GM19043 (cell line): ENCODE data around the gene GRM1.

Experiments used
- ATAC-seq: cut with Tn5 transposase; IDR thresholded peaks from one replicate; pipeline ENCODE4 v1.9.1; 2021; ENCODE audit warnings: low read depth; ENCODE audit not compliant: unreplicated experiment

GRM1 gene

GRCh38 chr6:146434732-146435390 is 406.0 kb downstream of the GRM1 start:
- no peak for ATAC-seq

DNA sequence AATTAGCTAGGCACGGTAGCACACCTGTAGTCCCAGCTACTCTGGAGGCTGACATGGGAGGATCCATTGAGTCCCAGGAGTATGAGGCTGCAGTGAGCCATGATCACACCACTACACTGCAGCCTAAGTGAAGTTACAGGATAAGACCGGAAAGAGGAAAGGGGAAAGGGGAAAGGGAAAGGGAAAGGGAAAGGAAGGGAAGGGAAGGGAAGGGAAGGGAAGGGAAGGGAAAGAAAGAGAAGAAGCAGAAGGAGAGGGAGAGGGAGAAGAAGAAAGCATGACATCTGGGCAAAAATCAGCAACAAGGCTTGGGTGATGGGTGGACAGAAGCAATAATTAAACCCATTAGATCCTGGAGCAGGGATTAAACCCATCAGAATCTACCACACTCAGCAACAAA is 413.0 kb downstream of the GRM1 start:
- no peak for ATAC-seq

DNA sequence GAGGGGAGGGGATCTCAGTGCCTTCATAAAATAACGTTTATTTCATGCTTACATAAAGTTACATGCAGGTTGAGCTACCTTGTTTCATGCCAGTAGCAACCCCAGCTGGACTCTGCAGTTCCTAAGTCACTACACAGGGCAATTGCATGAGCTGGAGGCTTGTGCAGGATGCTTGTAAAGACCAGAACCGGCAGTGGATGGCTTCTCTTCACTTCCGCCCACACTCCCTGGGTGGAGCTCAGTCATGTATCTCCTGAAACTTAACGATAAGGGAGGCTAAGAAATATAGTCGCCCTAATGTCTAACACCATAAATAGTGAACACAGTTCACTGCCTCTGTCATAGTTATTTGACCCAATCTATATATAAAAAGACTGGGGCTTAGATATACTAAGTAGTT is 415.3 kb downstream of the GRM1 start:
- ATAC-seq = no peak

- ATAC-seq = no peak
Measured at GRCh38 chr6:146445233-146445632, 416.4 kb downstream of the GRM1 start.

GRCh38 chr6:146456886-146457285 is 428.0 kb downstream of the GRM1 start:
- no peak for ATAC-seq

DNA sequence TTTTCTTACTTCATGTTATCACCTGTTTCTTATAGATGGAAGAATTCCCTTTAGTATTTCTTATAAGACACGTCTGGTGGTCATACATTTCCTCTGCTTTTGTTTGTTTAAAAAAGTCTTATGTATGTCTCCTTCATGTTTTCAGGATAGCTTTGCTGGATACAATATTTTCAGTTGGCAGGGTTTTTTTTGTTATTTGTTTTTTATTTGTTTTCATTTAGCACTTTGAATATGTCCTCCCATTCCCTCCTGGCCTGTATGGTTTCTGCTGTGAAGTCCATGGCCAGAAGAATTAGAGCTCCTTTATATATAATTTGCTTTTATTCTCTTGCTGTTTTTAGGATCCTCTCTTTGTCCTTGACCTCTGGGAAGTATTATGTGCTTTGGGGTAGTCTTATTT is 432.1 kb downstream of the GRM1 start:
- no peak for ATAC-seq

DNA sequence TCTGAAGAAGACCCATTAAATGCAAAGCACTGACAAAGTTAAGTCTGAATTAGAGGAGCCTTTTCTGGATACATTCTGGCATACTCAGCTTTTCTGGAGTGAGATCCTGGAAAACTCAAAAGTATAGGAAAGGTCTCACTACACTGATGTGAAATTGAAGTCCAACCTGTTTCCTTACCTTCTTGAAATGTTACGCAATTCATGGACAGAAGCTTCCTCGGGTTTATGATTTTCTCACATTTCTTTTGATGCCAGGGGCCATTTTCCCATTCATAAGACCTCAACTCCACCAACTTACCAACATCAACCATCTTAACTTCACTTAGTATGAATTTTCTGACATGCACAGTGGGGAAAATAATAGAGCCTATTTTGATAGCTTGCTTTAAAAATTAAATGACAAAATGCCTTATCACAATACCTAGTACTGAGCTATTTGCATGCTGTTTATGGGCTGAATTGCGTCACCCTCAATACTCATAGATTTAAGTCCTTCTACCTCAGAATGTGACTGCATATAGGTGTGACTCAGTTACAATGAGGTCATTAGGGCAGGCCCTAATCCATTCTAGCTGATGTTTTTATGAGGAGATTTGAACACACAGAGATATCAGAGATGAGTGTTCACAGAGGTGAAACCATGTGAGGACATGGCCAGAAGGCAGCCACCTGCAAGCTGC is 441.4 kb downstream of the GRM1 start:
- ATAC-seq = no peak

GRCh38 chr6:146472918-146473317 is 444.1 kb downstream of the GRM1 start:
- ATAC-seq = no peak

DNA sequence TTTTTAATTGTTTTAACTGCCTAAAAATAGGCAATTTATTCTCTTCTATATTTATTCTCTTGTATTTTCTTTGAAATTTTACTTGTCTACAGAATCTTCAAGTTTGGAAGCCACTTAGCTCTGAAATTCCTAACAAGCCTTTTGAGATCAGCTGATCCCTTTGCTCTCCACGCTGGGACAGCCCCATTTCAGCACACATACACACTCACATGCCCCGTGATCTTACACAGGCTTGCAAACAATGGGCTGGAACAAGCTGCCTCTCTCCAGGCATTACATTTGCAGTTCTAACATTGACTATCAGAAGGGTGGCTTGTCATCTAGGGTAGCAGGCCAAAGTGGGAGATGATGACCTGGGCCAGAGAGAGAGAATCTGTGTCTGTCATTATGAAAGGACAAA is 452.7 kb downstream of the GRM1 start:
- ATAC-seq = no peak

- ATAC-seq = no peak
Measured at GRCh38 chr6:146484411-146484810, 455.5 kb downstream of the GRM1 start.
